ENCODE results near the gene PKDREJ. TPM values are rescaled to one million over a fixed set of nuclear protein-coding genes. Genes with fewer than 3 reads are reported as not detected.
A peak's percentile ranks its signal among the peaks of the same experiment; 100 is the strongest.

Gene PKDREJ
- total RNA-seq, 1 experiment from 2014 or later: not detected

GRCh38 chr22:46233231-46233630 is 29.9 kb downstream of the PKDREJ start:
- Mint-ChIP-seq H3K36me3 (ENCODE audit: insufficient read depth, unreplicated experiment) (peaks cover 6% of the 10 kb centered on the region), H3K9me3 (ENCODE audit: unreplicated experiment) (no peaks in the 10 kb centered on the region), H3K27ac (ENCODE audit: low read depth, unreplicated experiment) (no peak overlapping the region), H3K4me1 (ENCODE audit: insufficient read depth, unreplicated experiment) (peaks cover 5% of the 10 kb centered on the region), H3K4me3 (ENCODE audit: unreplicated experiment) (no peak overlapping the region), H3K27me3 (ENCODE audit: insufficient read depth, unreplicated experiment) (no peaks in the 10 kb centered on the region)
- intact Hi-C loops (cut with micrococcal nuclease): no loop called here
- no TSS peak for BruUV-seq (replicated peaks)
- CTCF ChIA-PET: no interaction called here
- TF ChIP-seq CTCF (IDR thresholded peaks at IDR 0.05; ENCODE audit: unreplicated experiment): no peak
- POLR2A ChIA-PET: interaction anchor here (1.1 kb wide), 1 partner anchor 16 kb away, joined by 3 read pairs; no protein-coding TSS in a partner anchor
- DNase-seq (ENCODE audit: unreplicated experiment): peak; percentile 59

- peaks cover 5% of the 10 kb centered on the region for H3K4me1 Mint-ChIP-seq (ENCODE audit: insufficient read depth, unreplicated experiment)
- peaks cover 6% of the 10 kb centered on the region for H3K36me3 Mint-ChIP-seq (ENCODE audit: insufficient read depth, unreplicated experiment)
- BruUV-seq (replicated peaks): no TSS peak
- CTCF ChIA-PET: no interaction called here
- H3K9me3 Mint-ChIP-seq (ENCODE audit: unreplicated experiment): no peaks in the 10 kb centered on the region
- POLR2A ChIA-PET: no interaction called here
- H3K27ac Mint-ChIP-seq (ENCODE audit: low read depth, unreplicated experiment): no peak overlapping the region
- H3K27me3 Mint-ChIP-seq (ENCODE audit: insufficient read depth, unreplicated experiment): no peaks in the 10 kb centered on the region
- DNase-seq (ENCODE audit: unreplicated experiment): no peak
- H3K4me3 Mint-ChIP-seq (ENCODE audit: unreplicated experiment): no peak overlapping the region
- TF ChIP-seq CTCF (IDR thresholded peaks at IDR 0.05; ENCODE audit: unreplicated experiment): no peak
- intact Hi-C loops (cut with micrococcal nuclease): no loop called here
Measured at GRCh38 chr22:46230262-46230901, 32.8 kb downstream of the PKDREJ start.

GRCh38 chr22:46229701-46230100 is 33.4 kb downstream of the PKDREJ start:
- Mint-ChIP-seq H3K4me3 (ENCODE audit: unreplicated experiment) (no peak overlapping the region), H3K27ac (ENCODE audit: low read depth, unreplicated experiment) (no peak overlapping the region), H3K4me1 (ENCODE audit: insufficient read depth, unreplicated experiment) (peaks cover 5% of the 10 kb centered on the region), H3K9me3 (ENCODE audit: unreplicated experiment) (no peaks in the 10 kb centered on the region), H3K36me3 (ENCODE audit: insufficient read depth, unreplicated experiment) (no peaks in the 10 kb centered on the region), H3K27me3 (ENCODE audit: insufficient read depth, unreplicated experiment) (no peaks in the 10 kb centered on the region)
- no peak for TF ChIP-seq CTCF (IDR thresholded peaks at IDR 0.05; ENCODE audit: unreplicated experiment)
- intact Hi-C loops (cut with micrococcal nuclease): no loop called here
- POLR2A ChIA-PET: no interaction called here
- no TSS peak for BruUV-seq (replicated peaks)
- CTCF ChIA-PET: interaction anchor here (0.7 kb wide), 1 partner anchor 22 kb away, joined by 4 read pairs; no protein-coding TSS in a partner anchor
- DNase-seq (ENCODE audit: unreplicated experiment): no peak

GRCh38 chr22:46226577-46226976 is 36.6 kb downstream of the PKDREJ start:
- Mint-ChIP-seq H3K27me3 (ENCODE audit: insufficient read depth, unreplicated experiment) (no peaks in the 10 kb centered on the region), H3K36me3 (ENCODE audit: insufficient read depth, unreplicated experiment) (peaks cover 10% of the 10 kb centered on the region), H3K4me3 (ENCODE audit: unreplicated experiment) (no peak overlapping the region), H3K27ac (ENCODE audit: low read depth, unreplicated experiment) (no peak overlapping the region), H3K4me1 (ENCODE audit: insufficient read depth, unreplicated experiment) (no peaks in the 10 kb centered on the region), H3K9me3 (ENCODE audit: unreplicated experiment) (no peaks in the 10 kb centered on the region)
- intact Hi-C loops (cut with micrococcal nuclease): no loop called here
- CTCF ChIA-PET: interaction anchor here (0.7 to 1.2 kb wide), 4 partner anchors 28 to 105 kb away, joined by 3 to 4 read pairs (median 3); no protein-coding TSS in a partner anchor
- DNase-seq (ENCODE audit: unreplicated experiment): no peak
- no peak for TF ChIP-seq CTCF (IDR thresholded peaks at IDR 0.05; ENCODE audit: unreplicated experiment)
- POLR2A ChIA-PET: no interaction called here
- no TSS peak for BruUV-seq (replicated peaks)
